22Rv1 (cell line): ENCODE measurements around the gene CISD3.

Experiments used
- ZFX ChIP-seq: fragments of 450-650 bp; IDR thresholded peaks from 2 replicates; pipeline ENCODE4 v1.6.1; 2017; ENCODE audit warnings: antibody characterized with exemption, borderline replicate concordance
- TF ChIP-seq, protein P1 (sequence below): fragments of 450-650 bp; IDR thresholded peaks from 2 replicates; pipeline ENCODE4 v1.5.1; 2017; ENCODE audit warnings: mild to moderate bottlenecking

DNA sequence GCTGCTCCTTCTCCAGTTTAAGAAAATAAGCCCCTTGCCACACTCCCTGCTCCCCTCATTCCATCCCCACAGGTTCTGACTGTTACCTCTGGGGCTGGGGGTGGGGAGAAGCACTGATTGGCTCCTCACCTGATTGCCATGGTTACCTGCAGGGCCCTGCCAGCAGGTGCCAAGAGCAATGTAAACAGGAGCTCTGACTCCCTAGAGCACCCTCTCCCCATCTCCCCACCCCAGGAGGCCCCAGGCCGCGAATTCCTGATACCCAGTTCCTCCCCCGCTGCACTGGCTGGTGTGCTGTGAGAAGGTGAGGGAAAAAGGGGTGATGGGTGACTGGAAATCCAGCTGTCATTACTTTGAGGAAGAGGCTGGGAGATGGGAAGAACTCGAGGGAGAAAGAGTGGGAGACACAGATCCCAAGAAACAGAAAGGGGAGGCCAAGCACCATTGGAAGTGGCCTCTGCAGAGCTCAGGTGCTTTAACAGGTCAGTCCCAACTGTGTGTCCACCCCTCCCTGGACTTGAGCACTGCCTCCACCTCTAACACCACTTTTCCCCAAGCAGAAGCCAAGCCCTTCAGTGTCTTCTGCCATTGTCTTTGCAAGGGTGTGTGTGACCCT is 13.5 kb downstream of the CISD3 start:
- TF ChIP-seq, protein P1, sequence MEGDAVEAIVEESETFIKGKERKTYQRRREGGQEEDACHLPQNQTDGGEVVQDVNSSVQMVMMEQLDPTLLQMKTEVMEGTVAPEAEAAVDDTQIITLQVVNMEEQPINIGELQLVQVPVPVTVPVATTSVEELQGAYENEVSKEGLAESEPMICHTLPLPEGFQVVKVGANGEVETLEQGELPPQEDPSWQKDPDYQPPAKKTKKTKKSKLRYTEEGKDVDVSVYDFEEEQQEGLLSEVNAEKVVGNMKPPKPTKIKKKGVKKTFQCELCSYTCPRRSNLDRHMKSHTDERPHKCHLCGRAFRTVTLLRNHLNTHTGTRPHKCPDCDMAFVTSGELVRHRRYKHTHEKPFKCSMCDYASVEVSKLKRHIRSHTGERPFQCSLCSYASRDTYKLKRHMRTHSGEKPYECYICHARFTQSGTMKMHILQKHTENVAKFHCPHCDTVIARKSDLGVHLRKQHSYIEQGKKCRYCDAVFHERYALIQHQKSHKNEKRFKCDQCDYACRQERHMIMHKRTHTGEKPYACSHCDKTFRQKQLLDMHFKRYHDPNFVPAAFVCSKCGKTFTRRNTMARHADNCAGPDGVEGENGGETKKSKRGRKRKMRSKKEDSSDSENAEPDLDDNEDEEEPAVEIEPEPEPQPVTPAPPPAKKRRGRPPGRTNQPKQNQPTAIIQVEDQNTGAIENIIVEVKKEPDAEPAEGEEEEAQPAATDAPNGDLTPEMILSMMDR: no peak
- TF ChIP-seq ZFX: no peak
